ENCODE measurements around the gene BTBD9.

DNA sequence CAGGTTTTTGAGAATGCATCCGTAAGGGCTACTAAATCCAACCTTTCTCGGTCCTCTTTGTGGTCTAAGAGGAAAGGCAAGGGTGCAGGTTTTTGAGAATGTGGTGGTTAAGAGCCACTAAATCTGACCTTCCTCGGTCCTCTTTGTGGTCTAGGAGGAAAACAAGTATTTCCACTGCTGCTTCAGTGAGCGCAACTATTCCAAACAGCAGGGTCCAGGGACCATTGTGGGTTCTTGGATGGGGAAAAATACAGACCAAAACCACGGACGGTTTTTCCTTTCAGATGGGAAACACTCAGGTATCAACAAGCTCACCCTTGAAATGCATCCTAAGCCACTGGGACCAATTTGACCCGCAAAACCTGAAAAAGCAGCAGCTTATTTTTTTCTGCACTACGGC lies 21.9 kb downstream of the BTBD9 start:
- no peak for TF ChIP-seq POLR2A (IDR thresholded peaks at IDR 0.05; ENCODE audit: low read depth, low read length)
- no peak for TF ChIP-seq POLR2AphosphoS5 (IDR thresholded peaks at IDR 0.05; ENCODE audit: low read depth, low read length)
- TF ChIP-seq TAF1 (IDR thresholded peaks at IDR 0.05; ENCODE audit: borderline replicate concordance, low read depth, low read length), result no peak
